ENCODE measurements around the gene CD302.

- TF ChIP-seq, protein P1, sequence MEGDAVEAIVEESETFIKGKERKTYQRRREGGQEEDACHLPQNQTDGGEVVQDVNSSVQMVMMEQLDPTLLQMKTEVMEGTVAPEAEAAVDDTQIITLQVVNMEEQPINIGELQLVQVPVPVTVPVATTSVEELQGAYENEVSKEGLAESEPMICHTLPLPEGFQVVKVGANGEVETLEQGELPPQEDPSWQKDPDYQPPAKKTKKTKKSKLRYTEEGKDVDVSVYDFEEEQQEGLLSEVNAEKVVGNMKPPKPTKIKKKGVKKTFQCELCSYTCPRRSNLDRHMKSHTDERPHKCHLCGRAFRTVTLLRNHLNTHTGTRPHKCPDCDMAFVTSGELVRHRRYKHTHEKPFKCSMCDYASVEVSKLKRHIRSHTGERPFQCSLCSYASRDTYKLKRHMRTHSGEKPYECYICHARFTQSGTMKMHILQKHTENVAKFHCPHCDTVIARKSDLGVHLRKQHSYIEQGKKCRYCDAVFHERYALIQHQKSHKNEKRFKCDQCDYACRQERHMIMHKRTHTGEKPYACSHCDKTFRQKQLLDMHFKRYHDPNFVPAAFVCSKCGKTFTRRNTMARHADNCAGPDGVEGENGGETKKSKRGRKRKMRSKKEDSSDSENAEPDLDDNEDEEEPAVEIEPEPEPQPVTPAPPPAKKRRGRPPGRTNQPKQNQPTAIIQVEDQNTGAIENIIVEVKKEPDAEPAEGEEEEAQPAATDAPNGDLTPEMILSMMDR (IDR thresholded peaks at IDR 0.05; ENCODE audit: insufficient read depth, low read depth, low read length), result no peak
- TF ChIP-seq EZH2 (IDR thresholded peaks at IDR 0.05; ENCODE audit: insufficient read depth, low read length), result no peak
These were observed 44.2 kb downstream of the CD302 start for GRCh38 chr2:159753797-159754196.

Measured in astrocyte (in vitro differentiated cells and primary cell).